RKO (cell line): ENCODE results near the gene TEP1.
"Not testable (repeated sequence)": the region's sequence is repeated elsewhere in the genome, so short reads cannot be mapped to it uniquely, and the experiment has no call there.

ENCODE experiments used
- DNase-seq: peaks from one replicate; pipeline ENCODE4 v3.0.0-alpha.2; 2016; ENCODE audit warnings: low spot score

TEP1 gene

DNA sequence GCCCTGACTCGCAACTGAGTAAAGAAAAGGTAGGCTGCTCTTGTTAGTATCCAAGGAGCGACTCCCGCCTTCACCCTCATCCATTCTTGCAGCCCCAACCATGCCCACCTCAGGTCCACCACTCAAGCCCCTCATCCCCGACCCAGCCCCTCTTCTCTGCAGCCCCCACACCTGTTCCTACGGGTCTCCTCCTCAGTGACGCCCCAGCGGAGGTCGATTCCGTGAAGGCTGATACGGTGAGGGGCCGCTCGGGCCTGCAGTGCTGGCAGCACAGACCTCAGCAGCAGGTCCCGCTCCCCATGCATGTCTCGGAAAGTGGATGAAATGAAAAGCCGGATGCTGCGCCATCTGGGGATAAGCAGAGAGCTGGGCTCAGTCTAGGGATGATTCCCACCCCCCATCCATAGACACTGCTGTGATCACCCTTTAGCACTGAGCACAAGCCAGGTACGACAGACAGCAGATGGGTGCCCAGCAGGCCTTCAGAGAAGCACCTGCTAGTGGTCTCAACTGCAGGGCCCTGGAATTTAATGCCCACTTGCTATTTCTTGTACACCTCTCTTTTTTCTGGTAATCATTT lies 26.9 kb downstream of the TEP1 start:
- DNase-seq: no peak

DNA sequence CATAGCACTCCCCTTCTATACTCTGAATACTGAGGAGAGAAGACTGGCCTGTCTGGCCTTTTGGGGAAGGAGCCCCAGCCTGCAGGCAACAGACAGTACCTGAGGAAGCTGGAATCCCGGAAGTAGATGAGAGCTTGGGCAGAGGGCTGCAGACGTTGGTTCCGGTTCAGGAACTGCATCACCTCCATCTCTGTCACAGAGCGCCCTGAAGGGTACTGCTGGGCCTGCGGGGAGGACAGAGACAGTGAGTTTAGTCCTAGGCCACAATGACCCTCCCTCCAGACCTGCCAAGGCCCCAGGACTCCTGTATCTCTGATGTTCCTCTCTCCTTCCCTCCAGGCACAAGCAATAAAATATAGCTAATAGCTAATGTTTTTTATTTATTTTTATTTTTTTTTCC lies 28.4 kb downstream of the TEP1 start:
- DNase-seq: no peak

DNA sequence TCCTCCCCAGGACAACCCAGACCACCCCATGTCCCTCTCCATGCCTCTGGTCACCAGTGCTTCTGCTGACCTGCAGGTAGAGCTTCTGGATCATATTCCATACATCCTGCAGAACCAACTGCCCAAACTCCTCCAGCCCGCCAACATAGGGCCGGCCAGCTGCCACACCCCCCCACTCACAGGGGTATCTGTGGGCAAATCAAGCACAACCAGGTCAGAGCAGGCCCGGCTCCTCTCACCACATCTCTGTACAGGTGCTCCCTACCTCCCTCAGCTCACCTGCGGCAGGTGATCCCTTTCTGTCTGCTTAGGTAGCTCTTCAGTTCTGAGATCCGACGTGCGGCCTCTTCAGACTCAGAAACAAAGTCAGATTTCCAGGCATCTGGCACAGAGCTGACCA lies 29.0 kb downstream of the TEP1 start:
- no peak for DNase-seq

DNA sequence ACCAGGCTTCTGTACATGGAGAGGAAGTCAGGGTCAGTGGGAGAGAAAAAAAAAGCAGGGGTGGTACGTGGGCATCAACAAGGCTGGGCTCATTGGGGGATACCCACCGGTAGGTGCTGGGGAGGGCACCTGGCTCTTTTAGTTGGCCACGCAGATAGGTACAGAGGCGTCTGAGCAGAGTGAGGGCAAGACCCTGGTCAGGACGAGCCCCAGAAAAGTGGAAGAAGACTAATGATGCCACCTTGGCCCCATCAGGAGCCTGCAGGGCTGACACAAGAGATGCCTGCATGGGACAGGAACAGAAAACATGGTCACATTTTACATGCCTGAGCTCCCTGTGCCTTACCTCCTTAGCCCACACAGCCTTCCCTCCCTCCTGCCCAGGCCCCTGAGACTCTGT lies 29.7 kb downstream of the TEP1 start:
- no peak for DNase-seq

DNA sequence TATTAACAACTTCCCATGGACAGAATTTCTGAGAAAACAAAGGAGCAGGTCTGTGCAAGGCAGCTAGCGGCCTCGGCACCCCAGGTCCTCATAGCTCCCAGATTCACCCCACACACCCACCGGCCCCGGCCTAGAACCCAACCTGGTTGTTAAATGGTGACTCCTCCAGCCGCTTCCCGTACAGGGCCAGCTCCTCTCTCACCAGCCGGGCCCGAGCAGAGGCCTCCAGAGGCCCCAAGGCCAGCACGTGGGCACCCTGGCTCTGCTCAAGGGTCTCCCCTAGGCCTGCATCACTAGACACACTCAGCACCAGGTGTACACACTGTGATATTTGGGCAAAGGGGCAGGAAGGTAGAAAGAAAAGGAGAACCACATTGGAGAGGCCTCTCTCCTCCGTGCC lies 30.3 kb downstream of the TEP1 start:
- DNase-seq: no peak

DNA sequence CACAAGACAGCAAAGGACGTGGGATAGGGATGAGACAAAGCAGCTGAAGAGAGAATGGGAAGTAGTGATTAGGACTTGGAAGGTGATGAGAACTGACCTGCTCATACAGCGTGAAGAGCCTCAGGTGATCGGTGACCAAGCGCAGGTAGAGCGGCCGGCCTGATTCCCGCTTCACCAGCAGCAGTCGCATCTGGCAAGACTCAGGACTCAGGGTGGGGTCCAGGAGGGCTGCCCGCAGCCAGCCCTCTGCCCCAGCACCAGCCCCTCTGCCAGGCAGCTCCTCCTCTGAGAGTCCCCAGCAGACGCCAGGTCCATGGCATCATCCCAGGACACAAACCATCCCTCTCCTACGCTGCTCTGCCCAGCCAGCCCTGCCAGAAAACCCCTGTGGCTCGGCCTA lies 30.8 kb downstream of the TEP1 start:
- no peak for DNase-seq

DNA sequence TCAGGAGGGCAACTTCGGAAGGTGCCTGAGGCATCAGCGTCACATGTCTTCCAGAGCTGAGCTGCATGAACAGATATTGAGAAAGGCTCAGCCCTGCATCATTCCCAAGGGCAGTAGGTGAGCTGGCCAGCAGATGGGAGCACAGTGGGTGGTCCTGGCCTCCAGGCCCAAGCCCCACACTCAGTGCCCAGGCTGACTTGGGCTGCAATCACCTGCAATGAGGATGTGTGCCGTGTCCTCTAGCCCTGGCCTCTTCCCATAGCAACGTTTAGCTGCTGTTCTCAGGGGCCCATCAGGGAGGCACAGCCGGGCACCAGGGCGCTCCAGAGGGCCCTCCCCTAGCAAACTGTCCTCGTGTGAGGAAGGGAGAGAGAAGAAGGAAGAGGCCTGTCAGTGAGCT lies 32.0 kb downstream of the TEP1 start:
- DNase-seq: no peak

DNA sequence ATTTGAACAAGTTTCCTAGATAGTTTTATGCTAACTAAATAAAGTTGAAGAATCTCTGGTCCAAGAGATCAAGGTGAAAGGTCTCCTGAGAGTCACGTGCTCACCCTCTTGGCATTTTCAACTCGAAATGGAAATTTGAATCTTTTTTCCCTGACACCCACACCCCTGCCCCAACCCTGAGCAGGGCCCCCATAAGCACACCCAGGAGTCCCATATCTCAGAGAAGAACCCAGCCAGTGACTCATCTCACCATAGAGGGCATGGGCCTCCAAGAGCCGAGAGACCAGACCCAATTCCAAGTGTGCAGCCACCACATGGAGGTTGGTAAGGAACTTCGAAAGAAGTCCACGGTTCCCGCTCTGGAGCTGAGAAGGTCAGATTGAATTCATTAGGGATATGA lies 32.6 kb downstream of the TEP1 start:
- DNase-seq: no peak

DNA sequence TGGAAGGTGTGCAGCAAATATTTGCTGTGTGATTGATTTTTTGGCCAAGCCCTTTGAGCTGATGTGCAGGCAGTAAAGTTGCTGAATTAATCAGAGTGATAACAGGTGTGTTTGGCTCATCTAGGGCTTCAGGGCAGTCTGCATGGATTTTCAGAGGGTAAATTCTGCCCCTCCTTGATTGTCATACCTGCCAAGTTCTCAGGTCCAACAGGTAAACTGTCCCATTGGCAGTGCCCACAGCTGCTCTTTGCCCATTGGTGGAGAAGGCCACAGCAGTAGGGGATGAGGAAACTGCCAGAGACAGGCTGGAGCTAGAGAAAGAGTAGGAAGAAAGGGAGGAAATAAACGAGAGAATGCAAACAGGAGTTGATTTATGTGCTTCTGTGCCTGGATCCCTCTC lies 33.6 kb downstream of the TEP1 start:
- no peak for DNase-seq

DNA sequence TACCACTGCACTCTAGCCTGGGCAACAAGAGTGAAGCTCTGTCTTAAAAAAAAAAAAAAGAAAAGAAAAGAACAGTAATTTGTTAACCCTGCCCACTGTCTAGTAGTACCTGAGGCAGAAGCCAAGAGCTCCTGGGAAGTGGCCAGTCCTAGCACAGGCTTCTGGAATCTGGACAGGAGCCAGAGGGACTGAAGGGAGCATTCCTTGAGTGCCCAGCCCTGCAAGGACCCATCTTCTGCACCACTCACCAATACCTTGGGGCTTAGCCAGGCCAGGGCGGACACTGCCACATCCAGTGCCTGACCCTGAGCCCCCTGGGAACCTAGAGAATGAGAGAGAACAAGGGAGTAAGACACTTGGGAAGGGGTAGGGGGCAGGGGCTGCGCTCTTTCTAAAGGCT lies 36.1 kb downstream of the TEP1 start:
- DNase-seq: no peak

DNA sequence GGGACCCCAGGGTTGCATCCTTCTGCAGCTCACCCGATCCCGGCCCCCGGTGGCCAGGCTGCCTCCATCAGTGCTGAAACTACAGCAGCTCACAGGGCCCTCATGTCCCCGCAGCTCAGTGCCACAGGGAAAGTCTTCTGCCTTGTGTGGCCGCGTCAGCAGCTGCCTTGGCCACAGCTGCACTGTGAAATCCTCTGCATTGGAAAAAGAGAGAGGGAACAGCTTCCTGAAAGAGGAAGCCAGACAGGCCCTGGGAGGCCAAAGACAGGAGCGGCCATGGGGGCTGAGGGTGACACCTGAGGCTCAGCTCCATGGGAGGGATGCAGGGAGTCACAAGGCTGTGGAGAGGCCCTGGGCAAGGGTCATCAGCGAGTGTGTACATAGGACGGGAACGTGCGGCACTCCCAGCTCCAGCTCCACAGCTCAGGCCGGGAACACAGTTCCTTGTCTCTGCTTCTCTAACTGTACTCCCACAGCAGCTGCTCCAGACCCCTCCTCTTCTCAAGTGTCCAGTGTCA lies 37.2 kb downstream of the TEP1 start:
- no peak for DNase-seq

DNA sequence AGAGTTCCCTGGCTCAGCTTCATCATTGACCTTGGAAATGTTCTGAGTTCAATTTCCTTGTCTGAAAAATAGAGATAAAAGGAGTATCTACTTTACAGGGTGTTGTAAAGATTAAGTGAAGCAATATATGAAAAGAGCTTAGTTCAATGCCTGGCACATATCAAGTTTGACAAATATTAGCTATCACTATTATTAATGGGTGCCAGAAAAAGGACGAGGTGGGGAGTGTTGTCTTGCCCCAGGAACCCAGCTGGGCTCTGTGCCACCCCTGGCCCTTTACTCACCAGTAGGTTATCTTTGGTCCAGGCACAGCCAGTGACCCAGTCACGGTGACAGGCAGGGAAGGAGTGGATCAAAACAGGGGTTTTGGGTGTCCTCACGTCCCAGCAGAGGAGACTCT lies 37.8 kb downstream of the TEP1 start:
- DNase-seq: no peak

DNA sequence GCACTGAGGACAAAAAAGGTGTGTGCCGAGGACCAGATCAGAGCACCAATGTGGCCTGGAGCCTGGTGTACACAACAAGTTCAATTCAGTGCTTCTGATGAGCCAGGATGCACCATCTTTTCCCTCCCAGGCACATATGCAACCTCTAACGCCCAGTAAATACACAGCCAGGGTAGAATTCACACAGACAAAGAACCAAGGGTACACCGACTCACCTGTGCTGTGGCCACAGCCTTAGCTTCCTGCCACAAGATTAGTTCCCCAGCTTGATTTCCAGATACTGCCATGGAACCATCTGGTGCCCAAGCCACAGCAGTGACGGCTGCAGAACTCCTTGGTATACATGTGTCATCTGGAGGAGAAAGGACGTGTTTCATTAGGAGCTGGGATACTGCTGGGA lies 40.5 kb downstream of the TEP1 start:
- DNase-seq: no peak

DNA sequence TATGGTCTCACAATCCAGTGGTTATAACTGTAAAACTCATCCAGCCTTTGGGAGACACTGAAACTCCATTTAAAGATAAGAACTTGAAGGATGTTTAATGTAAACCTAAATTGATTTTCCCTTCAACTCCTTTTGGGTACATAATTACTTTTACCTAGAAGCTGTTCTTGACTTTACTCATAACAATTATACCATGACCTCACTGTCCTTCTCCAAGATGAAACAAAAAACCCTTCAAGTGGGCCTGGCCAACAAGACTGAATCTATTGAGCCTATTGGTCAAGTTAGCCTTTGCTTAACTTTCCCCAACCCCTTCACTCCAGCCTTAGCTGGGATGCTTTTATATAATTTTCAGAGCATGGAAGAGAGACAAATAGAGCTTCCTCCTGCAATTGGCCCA lies 47.4 kb downstream of the TEP1 start:
- DNase-seq: no peak

DNA sequence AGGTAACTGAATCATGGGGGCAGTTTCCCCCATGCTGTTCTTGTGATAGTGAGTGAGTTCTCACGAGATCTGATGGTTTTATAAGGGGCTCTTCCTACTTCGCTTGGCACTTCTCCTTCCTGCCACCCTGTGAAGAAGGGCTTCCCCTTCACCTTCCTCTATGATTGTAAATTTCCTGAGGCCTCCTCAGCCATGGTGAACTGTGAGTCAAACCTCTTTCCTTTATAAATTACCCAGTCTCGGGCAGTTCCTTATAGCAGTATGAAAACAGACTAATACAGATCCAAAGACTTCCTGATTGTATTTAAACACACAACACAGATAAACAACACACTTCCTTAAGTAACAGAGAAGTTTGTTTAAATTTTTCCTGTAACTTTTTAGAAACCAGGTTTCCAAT lies 54.8 kb downstream of the TEP1 start:
- not testable (repeated sequence) for DNase-seq

DNA sequence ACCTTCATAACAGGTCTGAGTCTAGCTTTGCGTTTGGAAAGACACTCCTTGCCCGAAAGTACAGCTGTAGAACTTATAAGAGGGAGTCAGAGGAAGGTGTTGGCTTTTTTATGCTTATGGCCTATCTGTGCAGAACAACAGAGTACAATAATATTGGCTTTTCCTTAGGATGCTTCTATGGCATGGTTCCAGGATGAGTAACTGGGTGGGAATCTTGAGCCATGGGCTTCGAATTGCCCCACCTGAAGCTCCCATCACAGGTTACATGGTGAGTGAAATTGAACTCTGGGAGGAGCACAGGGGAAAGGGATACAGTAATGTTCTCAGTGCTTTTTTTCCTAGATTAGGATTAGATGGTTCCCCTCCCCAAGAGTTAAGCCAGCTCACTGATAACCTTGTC lies 56.9 kb downstream of the TEP1 start:
- DNase-seq: no peak

DNA sequence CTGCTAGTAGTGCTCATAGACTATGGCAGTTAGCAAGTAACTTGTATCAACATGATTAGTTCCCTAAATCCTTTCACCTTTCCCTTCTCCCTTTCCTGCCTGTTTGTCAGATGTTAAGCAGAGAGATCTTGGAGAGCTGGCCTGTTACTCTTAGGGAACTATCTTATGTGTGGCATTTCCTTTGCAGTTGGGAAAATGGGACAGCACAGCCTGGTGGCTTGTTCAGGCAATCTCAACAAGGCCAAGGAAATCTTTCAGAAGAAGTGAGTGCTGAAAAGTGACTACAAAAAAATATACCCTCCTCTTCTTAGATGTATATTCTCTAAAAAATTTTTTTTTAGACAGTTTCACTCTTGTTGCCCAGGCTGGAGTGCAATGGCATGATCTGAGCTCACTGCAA lies 62.4 kb downstream of the TEP1 start:
- no peak for DNase-seq

DNA sequence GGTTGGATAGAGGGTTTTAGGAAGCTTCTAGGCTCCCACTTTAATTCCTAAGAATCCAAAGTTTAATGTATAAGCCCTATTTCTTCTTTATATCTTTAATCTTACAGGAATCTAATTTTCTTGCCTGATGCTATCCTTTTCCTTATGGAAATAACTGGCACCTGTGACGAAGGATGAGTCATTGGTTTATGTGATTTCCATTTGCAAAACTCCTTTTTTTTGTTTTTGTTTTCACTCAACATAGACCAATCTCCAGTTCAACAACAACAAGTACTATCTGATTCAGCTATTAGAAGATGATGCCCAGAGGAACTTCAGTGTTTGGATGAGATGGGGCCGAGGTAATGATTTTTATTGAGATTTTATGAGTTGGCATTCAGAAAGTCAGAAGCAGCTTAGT lies 63.0 kb downstream of the TEP1 start:
- DNase-seq: no peak

DNA sequence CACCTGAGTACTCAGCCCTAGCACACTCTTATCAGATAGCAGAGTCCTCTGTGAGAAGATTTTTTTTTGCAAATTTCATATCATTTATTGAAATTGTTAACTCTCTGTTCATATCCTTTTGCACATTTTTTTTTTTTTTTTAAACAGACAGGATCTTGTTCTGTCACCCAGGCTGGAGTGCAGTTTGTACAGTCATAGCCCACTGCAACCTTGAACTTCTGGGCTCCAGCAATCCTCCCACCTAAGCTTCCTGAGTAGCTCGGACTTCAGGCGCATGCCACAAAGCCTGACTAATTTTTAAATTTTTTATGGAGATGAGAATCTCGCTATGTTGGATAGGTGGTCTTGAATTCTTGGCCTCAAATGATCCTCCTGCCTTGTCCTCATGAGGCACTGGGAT lies 65.6 kb downstream of the TEP1 start:
- DNase-seq: no peak

DNA sequence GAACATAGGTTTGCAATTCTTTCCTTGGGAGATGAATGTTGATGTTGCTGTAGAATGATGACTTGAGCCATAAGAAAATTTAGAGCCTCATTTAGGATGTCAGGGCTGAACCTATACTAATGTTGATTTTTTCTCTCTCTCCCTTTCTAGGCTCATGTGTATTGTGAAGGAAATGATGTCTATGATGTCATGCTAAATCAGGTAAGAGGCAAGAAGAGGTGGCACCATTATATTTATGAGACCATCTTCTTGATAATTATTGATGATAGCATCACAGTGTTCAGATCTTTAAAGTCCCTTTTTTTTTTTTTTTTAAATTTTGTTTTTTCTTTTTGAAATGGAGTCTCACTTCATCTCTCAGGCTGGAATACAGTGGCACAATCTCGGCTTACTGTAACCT lies 66.6 kb downstream of the TEP1 start:
- DNase-seq: no peak

DNA sequence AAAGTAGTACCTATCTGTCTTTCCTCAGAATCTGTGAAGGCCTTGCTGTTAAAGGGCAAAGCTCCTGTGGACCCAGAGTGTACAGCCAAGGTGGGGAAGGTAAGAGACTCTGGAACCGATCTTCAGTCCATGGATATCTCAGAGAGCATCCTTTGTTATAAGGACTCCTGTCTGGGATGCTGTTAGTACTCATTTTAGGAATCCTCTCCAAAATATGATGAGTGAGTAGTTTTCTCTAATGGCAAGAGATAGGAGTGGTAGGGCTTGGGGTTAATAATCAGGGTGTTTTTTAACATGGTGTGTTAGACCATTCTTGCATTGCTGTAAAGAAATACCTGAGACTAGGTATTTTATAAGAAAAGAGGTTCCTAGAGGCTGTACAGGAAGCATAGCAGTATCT lies 67.9 kb downstream of the TEP1 start:
- DNase-seq: no peak

DNA sequence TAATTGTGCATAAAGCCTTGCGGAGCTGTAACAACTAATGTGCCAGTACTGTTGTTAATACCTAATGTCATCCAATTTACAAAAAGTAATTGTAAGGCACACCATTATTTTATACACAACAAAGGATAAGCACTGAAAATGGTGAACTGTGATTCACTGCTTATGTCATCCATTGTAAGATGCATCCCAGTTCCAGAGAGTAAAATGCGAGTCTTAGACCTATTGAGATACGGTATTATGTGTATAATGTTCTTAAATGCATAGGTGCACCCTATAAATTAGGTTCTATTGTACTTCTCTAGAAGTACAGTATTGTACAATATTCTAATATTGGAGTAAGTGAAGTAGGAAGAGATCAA lies 69.5 kb downstream of the TEP1 start:
- DNase-seq: peak; percentile 68

DNA sequence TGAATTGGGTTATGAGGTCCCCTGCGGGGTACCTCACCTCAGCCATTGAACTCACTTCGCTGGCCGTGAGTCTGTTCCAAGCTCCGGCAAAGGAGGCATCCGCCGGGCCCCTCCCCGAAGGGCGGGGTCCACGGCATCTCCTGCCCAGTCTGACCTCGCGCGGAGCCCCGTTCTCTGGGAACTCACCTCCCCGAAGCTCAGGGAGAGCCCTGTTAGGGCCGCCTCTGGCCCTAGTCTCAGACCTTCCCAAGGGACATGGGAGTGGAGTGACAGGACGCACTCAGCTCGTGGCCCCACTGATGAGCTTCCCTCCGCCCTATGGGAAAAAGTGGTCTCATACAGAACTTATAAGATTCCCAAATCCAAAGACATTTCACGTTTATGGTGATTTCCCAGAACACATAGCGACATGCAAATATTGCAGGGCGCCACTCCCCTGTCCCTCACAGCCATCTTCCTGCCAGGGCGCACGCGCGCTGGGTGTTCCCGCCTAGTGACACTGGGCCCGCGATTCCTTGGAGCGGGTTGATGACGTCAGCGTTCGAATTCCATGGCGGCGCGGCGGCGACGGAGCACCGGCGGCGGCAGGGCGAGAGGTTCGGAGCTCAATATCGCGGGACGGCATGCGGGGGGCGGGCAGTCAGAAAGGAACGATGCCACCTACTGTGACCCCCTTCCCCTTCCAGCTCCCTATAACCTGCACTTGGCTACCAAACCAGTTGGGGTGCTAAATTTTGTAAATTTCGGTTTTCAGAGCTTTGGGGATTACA lies 70.0 kb downstream of the TEP1 start, which contains the start of gene PARP2:
Gene PARP2 (plus strand): TSS at position 544 of the 770 bp plus-strand sequence. CDS start 7 bp downstream, at position 551.
- DNase-seq: peak; percentile 99

DNA sequence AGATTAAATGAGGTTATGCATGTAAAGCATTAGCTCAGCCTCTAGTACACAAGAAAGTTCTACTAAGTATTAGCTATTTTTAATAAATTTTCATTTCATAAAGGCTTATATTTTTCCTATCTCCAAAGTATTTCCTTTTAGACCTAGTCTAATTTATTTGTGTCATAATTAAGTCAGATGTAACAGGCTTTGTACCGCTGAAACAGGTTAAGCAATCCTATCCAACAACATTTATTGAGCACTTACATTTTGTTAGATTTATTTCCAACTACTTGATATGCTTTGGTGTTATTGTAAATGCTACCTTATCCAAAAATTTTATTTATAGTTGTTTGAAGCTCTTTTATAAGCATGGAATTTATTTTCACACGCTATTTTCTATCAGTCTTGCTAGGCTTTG lies 71.7 kb downstream of the TEP1 start:
- DNase-seq: no peak
